ENCODE measurements around the gene INPP5D.
"Not testable (repeated sequence)": the region's sequence is repeated elsewhere in the genome, so short reads cannot be mapped to it uniquely, and the experiment has no call there.

INPP5D gene

GRCh38 chr2:233053928-233054784 lies 6.0 kb upstream of the INPP5D start:
- DNase-seq (ENCODE audit: low spot score) = peak; percentile 66

GRCh38 chr2:233055362-233055761 lies 4.8 kb upstream of the INPP5D start:
- no peak for DNase-seq (ENCODE audit: low spot score)

GRCh38 chr2:233056961-233057605 lies 3.1 kb upstream of the INPP5D start:
- no peak for DNase-seq (ENCODE audit: low spot score)

- no peak for DNase-seq (ENCODE audit: low spot score)
Measured at GRCh38 chr2:233058717-233059546, 1.2 kb upstream of the INPP5D start.

GRCh38 chr2:233059547-233059796 lies 670 bp upstream of the INPP5D start:
- DNase-seq (ENCODE audit: low spot score) = no peak

- no peak for DNase-seq (ENCODE audit: low spot score)
Measured at GRCh38 chr2:233060501-233060979, 398 bp downstream of the INPP5D start.

GRCh38 chr2:233060980-233061590 lies 943 bp downstream of the INPP5D start:
- DNase-seq (ENCODE audit: low spot score) = no peak

- DNase-seq (ENCODE audit: low spot score) = peak; percentile 45
Measured at GRCh38 chr2:233061591-233062450, 1.7 kb downstream of the INPP5D start.

- no peak for DNase-seq (ENCODE audit: low spot score)
Measured at GRCh38 chr2:233062451-233062850, 2.3 kb downstream of the INPP5D start.

GRCh38 chr2:233062946-233063268 lies 2.8 kb downstream of the INPP5D start:
- no peak for DNase-seq (ENCODE audit: low spot score)

- no peak for DNase-seq (ENCODE audit: low spot score)
Measured at GRCh38 chr2:233063269-233063975, 3.3 kb downstream of the INPP5D start.

- DNase-seq (ENCODE audit: low spot score) = no peak
Measured at GRCh38 chr2:233063976-233064411, 3.9 kb downstream of the INPP5D start.

- DNase-seq (ENCODE audit: low spot score) = no peak
Measured at GRCh38 chr2:233064530-233065199, 4.5 kb downstream of the INPP5D start.

- DNase-seq (ENCODE audit: low spot score) = not testable (repeated sequence)
Measured at GRCh38 chr2:233065200-233065589, 5.1 kb downstream of the INPP5D start.

GRCh38 chr2:233065954-233066470 lies 5.9 kb downstream of the INPP5D start:
- no peak for DNase-seq (ENCODE audit: low spot score)

GRCh38 chr2:233068762-233069418 lies 8.7 kb downstream of the INPP5D start:
- DNase-seq (ENCODE audit: low spot score) = no peak

GRCh38 chr2:233072838-233073237 lies 12.7 kb downstream of the INPP5D start:
- DNase-seq (ENCODE audit: low spot score) = no peak

GRCh38 chr2:233074106-233074505 lies 14.0 kb downstream of the INPP5D start:
- DNase-seq (ENCODE audit: low spot score) = no peak

Measured in CD4-positive, alpha-beta T cell treated with Interleukin-6 at 100 ng/mL for 8 hours (primary cell).